Mucosa of descending colon (tissue), 3 donors: Measurements from ENCODE around the gene CLCN2. TPM values are rescaled to one million over a fixed set of nuclear protein-coding genes. Genes with fewer than 3 reads are reported as not detected.

Experiments used
- ATAC-seq: fragments of 200-7000 bp; cut with Tn5 transposase; one replicate; pipeline ENCODE4 v1.9.1; 2020; ENCODE audit warnings: mild to moderate bottlenecking, moderate library complexity
- DNase-seq, 3 donors: peaks; one replicate each; pipeline ENCODE4 v3.0.0-alpha.2; 2020
- H3K36me3 ChIP-seq: fragments of 200-600 bp; one replicate; pipeline ENCODE4 v1.8.0; 2021; ENCODE audit warnings: low read depth, mild to moderate bottlenecking
- H3K4me1 ChIP-seq: fragments of 200-600 bp; one replicate; pipeline ENCODE4 v1.8.0; 2021; ENCODE audit warnings: low read depth, mild to moderate bottlenecking
- H3K4me3 ChIP-seq: fragments of 200-600 bp; one replicate; pipeline ENCODE4 v1.8.0; 2021; ENCODE audit warnings: mild to moderate bottlenecking
- H3K9me3 ChIP-seq: fragments of 200-600 bp; one replicate; pipeline ENCODE4 v1.8.0; 2021; ENCODE audit warnings: mild to moderate bottlenecking
- intact Hi-C, 2 donors: fragments of 100-400 bp; cut with DNase I in 1 of 2; cut with micrococcal nuclease in 1 of 2; formaldehyde crosslinking; loops; one replicate each; pipeline versions ENCODE4 v1.11.0 to v1.11.1; 2022; cut with DNase I, micrococcal nuclease
- total RNA-seq, 3 donors: library from RNA; stranded (reverse); fragmentation: NEBNext Ultra II Directional in 2 of 3; extraction: Animal tissue kit (Norgen Biotek cat#: 25700) in 2 of 3; gene quantifications; one replicate each; pipeline versions ENCODE4 v1.2.1 to v1.2.4, GENCODE V29; 2021 to 2023
- TF ChIP-seq, protein P1 (sequence below): fragments of 200-600 bp; IDR thresholded peaks from one replicate; pipeline ENCODE4 v1.8.0; 2022; ENCODE audit warnings: antibody characterized with exemption, mild to moderate bottlenecking
- donor health status: DM: no; HTN: no; CAD: no; lungs with moderate emphysema.
- donor health status: DM: no; HTN: no; CAD: no.
- donor health status: DM: no; HTN: yes; CAD: no.

The CLCN2 gene
- total RNA-seq, 3 donors from 2014 or later: 31.1 to 105 (median 72.0) TPM

DNA sequence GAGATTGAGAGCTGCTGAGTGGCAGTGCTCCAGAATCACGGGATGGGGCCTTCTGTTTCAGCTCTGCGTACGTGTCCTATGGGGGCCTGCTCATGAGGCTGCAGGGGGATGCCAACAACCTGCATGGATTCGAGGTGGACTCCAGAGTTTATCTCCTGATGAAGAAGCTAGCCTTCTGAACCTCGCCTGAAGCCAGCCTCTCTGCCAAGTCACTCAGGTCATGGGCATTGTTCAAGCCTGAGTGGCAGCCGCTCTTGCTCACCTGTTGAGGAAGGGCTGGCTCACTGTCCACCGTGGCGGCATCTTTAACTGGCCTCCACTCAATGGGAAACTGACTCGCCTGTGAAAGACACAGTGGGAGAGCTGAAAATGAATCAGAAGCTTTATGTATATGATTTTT is 6.7 kb upstream of the CLCN2 start:
- DNase-seq (no peak), ATAC-seq (no peak)
- no peak overlapping the region for H3K4me3 ChIP-seq
- H3K9me3 ChIP-seq: no peaks in the 10 kb centered on the region
- intact Hi-C loops: no loop called here
- H3K4me1 ChIP-seq: peaks cover 11% of the 10 kb centered on the region
- TF ChIP-seq, protein P1, sequence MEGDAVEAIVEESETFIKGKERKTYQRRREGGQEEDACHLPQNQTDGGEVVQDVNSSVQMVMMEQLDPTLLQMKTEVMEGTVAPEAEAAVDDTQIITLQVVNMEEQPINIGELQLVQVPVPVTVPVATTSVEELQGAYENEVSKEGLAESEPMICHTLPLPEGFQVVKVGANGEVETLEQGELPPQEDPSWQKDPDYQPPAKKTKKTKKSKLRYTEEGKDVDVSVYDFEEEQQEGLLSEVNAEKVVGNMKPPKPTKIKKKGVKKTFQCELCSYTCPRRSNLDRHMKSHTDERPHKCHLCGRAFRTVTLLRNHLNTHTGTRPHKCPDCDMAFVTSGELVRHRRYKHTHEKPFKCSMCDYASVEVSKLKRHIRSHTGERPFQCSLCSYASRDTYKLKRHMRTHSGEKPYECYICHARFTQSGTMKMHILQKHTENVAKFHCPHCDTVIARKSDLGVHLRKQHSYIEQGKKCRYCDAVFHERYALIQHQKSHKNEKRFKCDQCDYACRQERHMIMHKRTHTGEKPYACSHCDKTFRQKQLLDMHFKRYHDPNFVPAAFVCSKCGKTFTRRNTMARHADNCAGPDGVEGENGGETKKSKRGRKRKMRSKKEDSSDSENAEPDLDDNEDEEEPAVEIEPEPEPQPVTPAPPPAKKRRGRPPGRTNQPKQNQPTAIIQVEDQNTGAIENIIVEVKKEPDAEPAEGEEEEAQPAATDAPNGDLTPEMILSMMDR: no peak
- H3K36me3 ChIP-seq: no peaks in the 10 kb centered on the region

DNA sequence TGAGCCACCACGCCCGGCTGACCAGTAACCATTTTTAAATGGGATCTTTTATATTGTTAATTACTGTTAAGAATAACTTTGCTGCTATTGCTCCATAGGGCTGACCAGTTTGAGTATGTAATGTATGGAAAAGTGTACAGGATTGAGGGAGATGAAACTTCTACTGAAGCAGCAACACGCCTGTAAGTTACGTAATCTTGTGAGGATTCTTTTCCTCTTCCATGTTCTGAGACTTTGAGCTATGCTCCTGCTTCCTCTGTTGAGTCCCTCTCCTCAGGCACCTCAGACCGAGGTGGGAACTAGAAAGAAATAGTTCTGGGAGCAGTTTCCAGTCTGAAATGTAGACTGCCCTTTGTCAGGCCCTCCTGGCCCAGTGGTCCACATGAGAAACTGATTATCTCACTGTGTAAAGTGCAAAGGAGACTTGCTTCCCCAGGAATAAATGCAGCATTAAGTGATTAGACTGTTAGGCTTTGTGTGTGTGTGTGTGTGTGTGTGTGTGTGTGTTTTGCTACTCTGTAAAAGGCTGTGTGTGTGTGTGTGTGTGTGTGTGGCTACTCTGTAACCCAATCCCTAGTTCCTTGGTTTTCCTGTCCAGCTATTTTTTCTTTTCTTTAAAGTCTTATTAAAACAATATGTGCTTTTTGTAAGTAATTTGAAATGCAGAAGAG is 5.3 kb upstream of the CLCN2 start:
- Histone ChIP-seq H3K4me3 (no peak overlapping the region), H3K9me3 (no peaks in the 10 kb centered on the region), H3K36me3 (no peaks in the 10 kb centered on the region), H3K4me1 (peaks cover 11% of the 10 kb centered on the region)
- TF ChIP-seq, protein P1: no peak
- no peak for DNase-seq
- intact Hi-C loops: no loop called here
- ATAC-seq: no peak

DNA sequence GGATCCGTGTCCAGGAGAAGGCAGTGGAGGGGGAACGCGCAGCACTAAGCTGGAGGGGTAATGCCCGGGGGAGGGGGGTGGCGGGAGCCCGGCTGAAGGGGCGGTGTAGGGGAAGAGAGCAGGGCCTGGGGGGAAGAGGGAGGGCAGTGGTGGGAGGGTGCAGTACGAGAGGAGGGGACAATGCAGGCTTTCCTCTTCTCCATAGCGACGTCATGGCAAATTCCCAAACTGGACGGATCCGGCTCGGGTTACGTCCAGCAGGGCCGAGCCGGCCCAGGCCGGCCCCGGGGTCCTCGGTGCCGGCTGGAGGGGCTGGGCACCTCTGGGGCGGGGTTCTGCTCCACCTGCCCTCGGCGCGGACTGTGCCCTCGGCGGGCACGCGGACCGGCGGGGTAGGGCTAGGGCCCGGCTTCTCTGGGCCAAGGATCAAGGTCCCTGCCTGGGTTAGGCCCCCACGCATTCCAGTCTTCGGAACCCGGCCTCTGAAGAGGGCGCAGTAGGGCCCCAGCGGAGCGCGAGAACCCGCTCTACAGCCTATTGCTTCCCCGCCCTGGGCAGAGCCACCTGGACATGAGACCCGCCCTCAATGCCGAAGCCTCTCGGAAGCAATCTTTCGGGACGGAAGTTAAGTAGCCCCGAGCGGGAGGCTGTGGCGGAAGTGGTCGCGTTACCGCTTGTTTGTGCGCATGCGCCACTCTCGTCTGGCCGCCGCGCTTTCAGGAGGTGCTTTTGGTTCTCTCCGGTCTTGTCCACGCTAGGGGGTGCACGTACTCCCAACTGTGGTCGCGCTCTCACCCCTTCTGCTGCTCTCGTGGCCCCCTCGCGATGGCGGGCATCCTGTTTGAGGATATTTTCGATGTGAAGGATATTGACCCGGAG is 1.5 kb upstream of the CLCN2 start:
- intact Hi-C loops: no loop called here
- peak; percentile 95 to 98 (median 96) for DNase-seq
- H3K36me3 ChIP-seq: no peaks in the 10 kb centered on the region
- no peaks in the 10 kb centered on the region for H3K9me3 ChIP-seq
- ATAC-seq: peak; percentile 79
- peak overlapping the region; percentile 96 for H3K4me3 ChIP-seq
- peaks cover 22% of the 10 kb centered on the region for H3K4me1 ChIP-seq
- TF ChIP-seq, protein P1: peak; percentile 23

DNA sequence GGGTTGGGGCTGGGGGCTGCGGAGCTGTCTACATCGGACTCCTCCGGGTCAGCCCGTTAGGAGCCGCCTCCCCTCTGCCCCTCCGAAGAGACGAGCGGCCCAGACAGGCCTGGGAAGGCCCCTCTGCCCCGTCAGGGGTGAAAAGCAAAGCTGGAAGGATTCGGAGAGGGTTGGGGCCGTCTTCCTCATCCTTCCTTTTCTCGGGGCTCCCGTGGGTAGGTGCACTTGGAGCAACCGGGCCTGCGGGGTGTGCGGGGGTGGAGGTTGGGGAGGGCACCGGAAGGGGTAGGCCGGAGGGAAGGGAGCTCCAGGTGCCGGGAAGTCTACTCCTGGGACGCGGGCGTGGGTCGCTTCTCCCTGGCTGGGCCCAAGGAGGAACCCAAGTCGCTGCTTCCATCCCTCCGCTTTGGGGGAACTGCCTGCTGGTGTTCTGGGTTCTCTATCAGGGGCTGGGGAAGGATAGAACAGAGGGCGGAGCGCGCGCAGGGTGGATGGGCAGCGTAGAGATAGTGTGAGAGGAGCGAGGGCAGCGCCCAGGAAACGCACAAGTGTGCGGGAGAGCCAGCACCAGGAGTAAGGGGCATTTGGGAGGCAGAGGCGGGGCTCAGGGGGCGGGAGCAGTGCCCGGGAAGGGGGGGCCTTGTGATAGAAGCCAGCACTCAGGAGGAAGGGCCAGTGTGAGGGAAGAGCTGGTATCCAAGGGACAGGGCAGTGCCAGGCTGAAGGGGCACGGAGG is 695 bp upstream of the CLCN2 start:
- Histone ChIP-seq H3K4me3 (peak overlapping the region; percentile 96), H3K9me3 (no peaks in the 10 kb centered on the region), H3K4me1 (peaks cover 22% of the 10 kb centered on the region), H3K36me3 (no peaks in the 10 kb centered on the region)
- ATAC-seq: peak; percentile 53
- intact Hi-C loops: no loop called here
- peak; percentile 83 to 87 (median 86) for DNase-seq
- TF ChIP-seq, protein P1: no peak

DNA sequence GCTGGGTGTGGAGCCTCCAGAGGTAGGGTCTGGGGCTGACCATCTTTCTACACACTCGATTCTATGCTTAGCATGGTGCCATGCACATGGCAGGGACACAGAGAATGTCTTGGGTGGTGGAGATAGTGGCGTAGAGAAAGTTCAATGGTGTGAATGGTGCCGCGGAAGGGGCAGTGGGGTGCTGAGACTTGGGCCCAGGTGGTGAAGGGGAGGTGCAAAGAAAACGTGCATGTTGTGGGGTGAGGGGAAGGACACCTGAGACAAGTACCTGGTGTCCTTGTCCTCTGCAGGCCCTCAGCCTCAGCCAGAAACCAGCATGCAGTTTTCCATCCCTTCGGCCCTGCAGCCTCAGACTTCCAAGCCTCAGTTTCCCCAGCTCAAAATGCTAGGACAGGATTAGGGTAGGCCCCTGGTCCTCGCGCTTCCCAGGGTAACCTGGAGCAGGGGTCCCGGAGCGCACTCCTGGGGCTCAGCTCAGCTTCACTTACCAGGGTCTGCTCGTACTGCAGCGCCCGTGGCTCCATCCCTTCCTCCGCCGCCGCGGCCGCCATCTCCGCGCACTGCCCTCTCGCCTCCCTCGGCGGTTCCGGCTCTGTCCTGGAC is 375 bp downstream of the CLCN2 start:
- no peaks in the 10 kb centered on the region for H3K36me3 ChIP-seq
- no peaks in the 10 kb centered on the region for H3K9me3 ChIP-seq
- TF ChIP-seq, protein P1: no peak
- no peak for ATAC-seq
- peak overlapping the region; percentile 96 for H3K4me3 ChIP-seq
- peak in 2 of 3 donors; percentile 40 to 68 for DNase-seq
- intact Hi-C loops: no loop called here
- H3K4me1 ChIP-seq: peaks cover 22% of the 10 kb centered on the region
